GM23338 (cell line): ENCODE results near the gene GINM1. TPM values are rescaled to one million over a fixed set of nuclear protein-coding genes. Genes with fewer than 3 reads are reported as not detected.

ENCODE experiments used
- ATAC-seq: fragments of 200-7000 bp; cut with Tn5 transposase; 3 replicates; pipeline ENCODE4 v1.9.1; 2020
- DNase-seq: peaks from one replicate; pipeline ENCODE4 v3.0.0-alpha.2; 2015; ENCODE audit warnings: low spot score
- H2AFZ ChIP-seq: fragments of 200-600 bp; sonication (generic); 2 replicates; pipeline ENCODE4 v1.8.0; 2016; ENCODE audit warnings: antibody characterized with exemption, mild to moderate bottlenecking, moderate library complexity
- H3F3A ChIP-seq: fragments of 200-600 bp; sonication (generic); replicated peaks from 2 replicates; pipeline ENCODE4 v1.8.0; 2017; ENCODE audit warnings: antibody characterized with exemption, mixed run types, low read depth
- H3K27ac ChIP-seq: fragments of 200-600 bp; sonication (generic); 2 replicates; pipeline ENCODE4 v1.6.1; 2016; ENCODE audit warnings: low read depth
- H3K27me3 ChIP-seq: fragments of 200-600 bp; sonication (generic); 2 replicates; pipeline ENCODE4 v1.8.0; 2016; ENCODE audit warnings: mild to moderate bottlenecking, mixed run types, moderate library complexity; ENCODE audit not compliant: insufficient read depth
- H3K36me3 ChIP-seq: fragments of 200-600 bp; sonication (generic); 2 replicates; pipeline ENCODE4 v1.8.0; 2016; ENCODE audit warnings: mild to moderate bottlenecking; ENCODE audit not compliant: insufficient read depth
- H3K4me1 ChIP-seq: fragments of 200-600 bp; sonication (generic); 2 replicates; pipeline ENCODE4 v1.8.0; 2016; ENCODE audit warnings: mild to moderate bottlenecking, moderate library complexity; ENCODE audit not compliant: insufficient read depth
- H3K4me2 ChIP-seq: fragments of 200-600 bp; sonication (generic); 2 replicates; pipeline ENCODE4 v1.7.1; 2017; ENCODE audit warnings: mixed run types
- H3K4me3 ChIP-seq: fragments of 200-600 bp; sonication (generic); 2 replicates; pipeline ENCODE4 v1.6.1; 2016; ENCODE audit warnings: mixed run types
- H3K79me2 ChIP-seq: fragments of 200-600 bp; sonication (generic); replicated peaks from 2 replicates; pipeline ENCODE4 v1.8.0; 2017; ENCODE audit warnings: mild to moderate bottlenecking; ENCODE audit not compliant: insufficient read depth
- H3K9me2 ChIP-seq: fragments of 200-600 bp; sonication (generic); 2 replicates; pipeline ENCODE4 v1.8.0; 2017; ENCODE audit not compliant: insufficient read depth
- H4K20me1 ChIP-seq: fragments of 200-600 bp; sonication (generic); replicated peaks from 2 replicates; pipeline ENCODE4 v1.8.0; 2017; ENCODE audit warnings: mild to moderate bottlenecking; ENCODE audit not compliant: insufficient read depth
- H3K27ac Mint-ChIP-seq: 2 replicates; pipeline ENCODE4 v1.8.0; 2020; ENCODE audit warnings: inconsistent platforms, mild to moderate bottlenecking, moderate library complexity, mixed read lengths
- H3K27me3 Mint-ChIP-seq: 3 replicates; pipeline ENCODE4 v1.8.0; 2022; ENCODE audit warnings: low read depth, mild to moderate bottlenecking, moderate library complexity, mixed read lengths, inconsistent platforms; ENCODE audit not compliant: insufficient read depth, poor library complexity
- H3K36me3 Mint-ChIP-seq: 3 replicates; pipeline ENCODE4 v1.8.0; 2021; ENCODE audit warnings: low read depth, mild to moderate bottlenecking, inconsistent platforms, moderate library complexity, mixed read lengths
- H3K4me1 Mint-ChIP-seq: 3 replicates; pipeline ENCODE4 v1.8.0; 2020; ENCODE audit warnings: mild to moderate bottlenecking, inconsistent platforms, mixed read lengths
- H3K4me3 Mint-ChIP-seq: 3 replicates; pipeline ENCODE4 v1.8.0; 2021; ENCODE audit warnings: moderate library complexity, mild to moderate bottlenecking, inconsistent platforms, mixed read lengths
- H3K9me3 Mint-ChIP-seq: 3 replicates; pipeline ENCODE4 v1.8.0; 2020; ENCODE audit warnings: moderate library complexity, mild to moderate bottlenecking, inconsistent platforms, mixed read lengths
- CREB1 ChIP-seq: fragments of 250-450 bp; sonication (Bioruptor Pico); IDR thresholded peaks from 2 replicates; pipeline ENCODE4 v1.5.0; 2020; ENCODE audit warnings: low read depth, mild to moderate bottlenecking, moderate library complexity
- CTCF ChIP-seq, 2 experiments: fragments of 200-600 bp in 1 of 2; sonication (generic) in 1 of 2; conservative IDR thresholded peaks; 2 replicates each; pipeline versions ENCODE4 v1.5.1 to v1.6.1; 2016 to 2017; ENCODE audit warnings: antibody characterized with exemption in 2 of 2, low read depth in 2 of 2, mild to moderate bottlenecking in 2 of 2, moderate library complexity in 1 of 2
- ETS1 ChIP-seq: IDR thresholded peaks from 2 replicates; pipeline ENCODE4 v1.6.1; 2016; ENCODE audit warnings: antibody characterized with exemption
- EZH2 ChIP-seq: fragments of 200-600 bp; sonication (generic); IDR thresholded peaks from one replicate; pipeline ENCODE4 v1.8.0; 2017; ENCODE audit warnings: antibody characterized with exemption, mild to moderate bottlenecking, low read depth; ENCODE audit not compliant: unreplicated experiment
- EZH2phosphoT487 ChIP-seq: fragments of 200-600 bp; sonication (generic); IDR thresholded peaks from one replicate; pipeline ENCODE4 v1.8.1; 2018; ENCODE audit warnings: antibody characterized with exemption; ENCODE audit not compliant: unreplicated experiment
- JUNB ChIP-seq: IDR thresholded peaks from one replicate; pipeline ENCODE4 v1.6.1; 2016; ENCODE audit warnings: antibody characterized with exemption; ENCODE audit not compliant: unreplicated experiment
- NANOG ChIP-seq: IDR thresholded peaks from 2 replicates; pipeline ENCODE4 v1.6.1; 2016; ENCODE audit warnings: antibody characterized with exemption, borderline replicate concordance
- POLR2AphosphoS5 ChIP-seq: IDR thresholded peaks from 2 replicates; pipeline ENCODE4 v1.6.1; 2016; ENCODE audit warnings: antibody characterized with exemption, low read depth
- REST ChIP-seq: IDR thresholded peaks from one replicate; pipeline ENCODE4 v1.6.1; 2018; ENCODE audit warnings: antibody characterized with exemption; ENCODE audit not compliant: unreplicated experiment
- STAT1 ChIP-seq: IDR thresholded peaks from one replicate; pipeline ENCODE4 v1.6.1; 2016; ENCODE audit warnings: antibody characterized with exemption; ENCODE audit not compliant: unreplicated experiment
- ZNF114 ChIP-seq: fragments of 250-450 bp; sonication (Bioruptor Pico); IDR thresholded peaks from 2 replicates; pipeline ENCODE4 v1.5.0; 2020; ENCODE audit warnings: mild to moderate bottlenecking, moderate library complexity
- ZNF331 ChIP-seq: fragments of 250-450 bp; sonication (Bioruptor Pico); IDR thresholded peaks from 2 replicates; pipeline ENCODE4 v1.5.0; 2020; ENCODE audit warnings: low read depth, mild to moderate bottlenecking, moderate library complexity
- ZNF462 ChIP-seq: fragments of 250-450 bp; sonication (Bioruptor Pico); IDR thresholded peaks from 2 replicates; pipeline ENCODE4 v1.5.0; 2020; ENCODE audit warnings: mild to moderate bottlenecking, moderate library complexity
- polyA plus RNA-seq: library from polyadenylated mRNA; unstranded; fragments of >200 nt; fragmentation: Nextera tagmentation; extraction: Ambion mirVana; gene quantifications from 2 replicates; pipeline ENCODE4 v1.2.1, GENCODE V29; 2016
- total RNA-seq: library from RNA; depleted of rRNA; stranded (reverse); fragments of >200 nt; shearing (Covaris generic); gene quantifications from 2 replicates; pipeline ENCODE4 v1.2.3, GENCODE V29; 2014

Gene GINM1
- total and polyA plus RNA-seq, 2 experiments from 2014 or later, result 19.2 to 24.1 TPM

GRCh38 chr6:149634315-149634714 is 68.1 kb downstream of the GINM1 start:
- no peak overlapping the region for H3K4me3 Mint-ChIP-seq
- Histone ChIP-seq H3K4me3 (no peak overlapping the region), H3K27ac (no peak overlapping the region), H2AFZ (no peak overlapping the region), H3K4me1 (no peaks in the 10 kb centered on the region), H3K36me3 (no peaks in the 10 kb centered on the region), H3K4me2 (no peak overlapping the region), H3K79me2 (no peaks in the 10 kb centered on the region; the same call in 1 of the 2 replicates), H3K27me3 (no peaks in the 10 kb centered on the region), H3K9me2 (no peaks in the 10 kb centered on the region), H3F3A (no peaks in the 10 kb centered on the region), H4K20me1 (peaks cover 9% of the 10 kb centered on the region; the same call in 1 of the 2 replicates)
- no peaks in the 10 kb centered on the region for H3K4me1 Mint-ChIP-seq
- DNase-seq, result no peak
- H3K27ac Mint-ChIP-seq, result no peak overlapping the region
- peaks cover 3% of the 10 kb centered on the region for H3K36me3 Mint-ChIP-seq
- ATAC-seq, result no peak
- H3K9me3 Mint-ChIP-seq, result no peaks in the 10 kb centered on the region
- H3K27me3 Mint-ChIP-seq, result no peaks in the 10 kb centered on the region
- no peak for TF ChIP-seq EZH2
- TF ChIP-seq EZH2phosphoT487, result no peak
- TF ChIP-seq CTCF (conservative IDR thresholded peaks at IDR 0.05; ENCODE audit: low read depth in 2 of 2), result no peak
- TF ChIP-seq POLR2AphosphoS5, result no peak
- TF ChIP-seq ETS1, result no peak
- TF ChIP-seq ZNF462 (CRISPR knock-in tag), result no peak
- no peak for TF ChIP-seq CREB1 (CRISPR knock-in tag)
- no peak for TF ChIP-seq ZNF114
- no peak for TF ChIP-seq REST
- TF ChIP-seq STAT1, result no peak
- no peak for TF ChIP-seq JUNB
- no peak for TF ChIP-seq NANOG
- no peak for TF ChIP-seq ZNF331 (CRISPR knock-in tag)
